ENCODE measurements around the gene PSMB1.

Gene PSMB1

DNA sequence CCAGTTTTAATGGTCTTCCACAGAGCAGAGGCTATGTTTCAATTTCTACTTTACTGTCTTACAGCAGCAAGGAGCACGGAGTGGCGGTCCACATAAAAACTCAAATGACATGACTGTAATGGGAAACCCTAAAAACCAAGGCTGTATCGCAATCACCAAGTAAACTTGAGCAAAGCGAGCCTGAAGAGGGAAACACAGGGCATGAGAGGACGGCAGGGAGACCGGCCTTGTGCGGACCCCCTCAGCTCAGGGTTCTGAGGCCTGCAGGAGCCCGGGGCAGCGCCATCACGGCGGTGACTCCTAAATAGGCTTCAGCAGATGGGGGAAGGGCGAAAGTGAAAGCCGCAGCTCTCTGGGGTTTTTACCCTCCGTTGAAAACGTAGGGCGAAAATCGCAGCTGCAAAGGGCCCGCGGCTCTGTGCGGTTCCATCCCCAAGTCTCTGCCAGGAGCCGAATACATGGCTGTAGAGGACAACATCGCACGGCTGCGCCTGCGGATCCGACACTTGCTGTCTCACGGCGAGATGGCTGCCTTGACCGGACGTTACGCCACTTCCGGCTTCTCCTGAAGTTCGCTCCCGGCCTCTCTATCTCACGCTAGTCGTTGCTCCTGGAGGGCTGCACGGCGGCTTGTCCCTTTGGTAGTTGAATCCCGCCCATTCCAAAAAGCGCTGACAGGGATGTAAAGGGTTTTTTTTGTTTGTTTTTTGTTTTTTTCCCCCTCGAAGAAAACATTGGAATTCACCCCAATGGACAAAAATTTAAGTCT lies at the start of gene PSMB1:
Gene PSMB1 (minus strand): TSS at position 543 of the 769 bp plus-strand sequence. CDS start 65 bp downstream, at position 478.
- DNase-seq (ENCODE audit: low read depth in 2 of 2) = peak; percentile 69 to 74

DNA sequence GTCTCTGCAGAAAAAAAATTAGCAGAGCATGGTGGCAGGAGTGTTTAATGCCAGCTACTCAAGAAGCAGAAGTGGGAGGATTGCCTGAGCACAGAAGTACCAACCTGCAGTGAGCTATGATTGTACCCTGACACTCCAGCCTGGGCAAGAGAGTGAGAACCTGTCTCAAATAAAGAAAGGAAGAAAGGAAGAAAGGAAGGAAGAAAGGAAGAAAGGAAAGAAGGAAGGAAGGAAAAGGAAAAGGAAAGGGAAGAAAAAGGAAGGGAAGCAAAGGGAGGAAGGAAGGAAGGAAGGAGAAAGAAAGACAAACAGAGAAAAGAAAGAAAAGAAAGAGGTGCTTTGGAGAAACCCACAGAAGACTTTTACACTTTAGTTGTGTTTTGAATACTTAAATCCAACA lies 44.2 kb upstream of the PSMB1 start:
- no peak for DNase-seq (ENCODE audit: low read depth in 2 of 2)

DNA sequence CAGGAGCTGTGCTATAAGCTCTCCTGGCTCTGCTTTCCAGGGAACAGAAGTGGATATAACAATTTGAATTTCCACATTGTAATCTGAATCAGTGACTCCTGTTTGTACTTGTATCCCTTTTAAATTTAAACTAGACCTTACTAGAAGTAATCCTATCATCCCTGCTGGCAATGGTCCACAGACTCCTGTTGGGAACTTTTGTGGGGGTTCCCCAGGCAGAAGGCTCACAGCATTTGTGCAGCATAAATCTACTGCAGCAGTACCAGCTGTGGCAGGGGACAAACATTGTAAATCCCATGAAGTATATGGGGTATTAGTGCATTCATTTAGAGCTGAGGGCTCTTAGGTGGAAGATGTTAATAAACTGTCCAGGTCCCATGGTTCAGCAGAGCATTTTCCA lies 43.3 kb upstream of the PSMB1 start:
- DNase-seq (ENCODE audit: low read depth in 2 of 2) = no peak

DNA sequence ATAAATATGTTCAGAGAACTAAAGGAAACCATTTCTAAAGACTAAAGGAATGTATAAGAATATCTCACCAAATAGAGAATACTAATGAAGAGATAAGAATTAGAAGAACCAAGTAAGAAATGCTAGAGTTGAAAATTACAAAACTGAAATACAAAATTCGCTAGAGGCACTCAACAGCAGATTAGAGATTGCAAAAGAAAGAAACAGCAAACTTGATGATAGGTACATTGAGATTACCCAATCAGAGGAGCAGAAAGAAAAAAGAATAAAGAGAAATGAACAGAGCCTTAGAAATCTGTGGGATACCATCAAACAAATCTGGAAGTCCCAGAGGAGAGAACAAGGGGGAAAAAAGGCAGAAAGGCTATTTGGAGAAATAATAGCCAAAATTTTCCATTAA lies 37.6 kb upstream of the PSMB1 start:
- no peak for DNase-seq (ENCODE audit: low read depth in 2 of 2)

DNA sequence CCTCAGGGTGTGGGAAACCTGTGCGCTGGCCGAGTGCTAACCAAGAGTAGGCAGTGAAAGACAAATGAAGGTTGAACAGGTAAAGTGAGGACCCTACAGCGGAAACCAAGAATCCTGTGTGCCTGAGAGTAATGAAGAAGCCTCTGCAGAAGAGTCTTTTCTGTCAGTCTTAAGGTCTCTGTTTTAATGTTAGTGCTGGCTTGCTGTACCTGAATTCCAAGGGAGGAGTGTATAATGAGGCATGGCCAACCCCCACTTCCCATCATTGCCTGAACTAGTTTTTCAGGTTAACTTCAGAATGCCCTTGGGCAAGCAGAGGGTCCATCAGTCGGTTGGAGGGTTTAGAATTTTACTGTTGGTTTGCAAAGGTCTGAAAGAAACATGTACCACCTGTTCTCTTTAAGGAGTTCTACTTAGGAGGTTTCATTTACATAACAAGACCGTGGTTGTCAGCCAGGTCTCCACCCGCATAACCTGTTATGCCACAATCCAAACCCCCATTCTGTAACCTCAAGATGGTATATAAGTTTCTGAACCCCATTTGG lies 31.9 kb upstream of the PSMB1 start:
- DNase-seq (ENCODE audit: low read depth in 2 of 2) = no peak

DNA sequence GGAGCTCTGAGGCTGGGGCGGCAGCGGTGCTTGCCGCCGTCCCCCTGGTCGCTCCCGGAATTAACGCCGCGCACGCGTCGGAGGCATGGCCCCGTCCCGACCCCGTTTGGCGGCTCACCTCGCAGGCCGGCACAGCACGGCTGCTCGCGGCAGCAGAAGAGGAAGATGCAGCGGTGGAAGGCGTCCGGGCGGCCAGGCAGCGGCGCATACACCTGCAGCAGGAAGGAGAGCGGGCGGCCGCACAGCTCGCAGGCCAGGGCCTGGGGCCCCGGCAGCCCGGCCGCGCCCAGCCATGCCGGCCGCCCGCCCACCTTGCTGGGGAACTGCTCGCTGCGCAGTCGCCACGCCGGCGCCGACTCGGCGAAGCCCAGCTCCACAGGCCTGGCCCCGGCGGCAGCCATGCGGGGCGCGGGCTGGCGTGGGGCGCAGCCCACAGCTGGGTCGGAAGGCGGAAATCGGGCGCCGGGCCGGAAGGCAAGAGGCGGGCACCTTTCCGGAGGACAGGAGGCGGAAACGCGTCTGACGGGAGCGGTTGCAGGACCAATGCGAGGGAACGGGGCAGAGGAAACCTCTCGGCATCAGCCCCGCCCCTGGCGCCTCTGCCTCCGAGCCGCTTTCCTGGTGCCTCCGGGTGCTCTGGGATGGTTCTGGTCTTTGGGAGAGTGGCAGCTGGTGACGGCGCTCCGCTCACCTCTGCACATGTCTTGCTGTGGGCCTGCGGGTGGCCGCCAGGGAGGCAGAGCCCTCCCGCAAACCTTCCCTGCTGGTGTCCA lies 31.3 kb upstream of the PSMB1 start, which contains the start of gene PDCD2:
Gene PDCD2 (minus strand): TSS at position 457 of the 773 bp plus-strand sequence. CDS start 56 bp downstream, at position 401.
- DNase-seq (ENCODE audit: low read depth in 2 of 2) = peak; percentile 88 to 89

DNA sequence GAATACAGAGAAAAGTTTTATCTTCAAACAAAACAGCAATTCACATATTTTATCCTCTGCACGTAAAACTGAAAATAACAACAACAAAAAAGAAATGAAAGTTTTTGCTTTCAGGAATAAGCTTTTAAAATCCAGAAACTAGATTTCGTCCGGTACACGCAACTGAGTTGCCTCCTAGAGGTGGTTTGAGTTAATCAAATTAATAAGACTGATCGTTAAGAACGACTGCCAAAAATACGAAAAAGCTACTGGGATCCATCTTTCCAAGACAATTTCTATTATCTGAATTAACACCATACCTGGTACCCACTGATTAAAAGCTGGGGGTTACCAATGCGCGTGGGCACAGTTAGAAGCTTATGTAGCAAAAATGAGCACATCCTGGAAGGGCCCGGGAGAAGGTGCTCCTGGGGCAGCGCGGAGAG lies 30.7 kb upstream of the PSMB1 start:
- DNase-seq (ENCODE audit: low read depth in 2 of 2) = no peak

DNA sequence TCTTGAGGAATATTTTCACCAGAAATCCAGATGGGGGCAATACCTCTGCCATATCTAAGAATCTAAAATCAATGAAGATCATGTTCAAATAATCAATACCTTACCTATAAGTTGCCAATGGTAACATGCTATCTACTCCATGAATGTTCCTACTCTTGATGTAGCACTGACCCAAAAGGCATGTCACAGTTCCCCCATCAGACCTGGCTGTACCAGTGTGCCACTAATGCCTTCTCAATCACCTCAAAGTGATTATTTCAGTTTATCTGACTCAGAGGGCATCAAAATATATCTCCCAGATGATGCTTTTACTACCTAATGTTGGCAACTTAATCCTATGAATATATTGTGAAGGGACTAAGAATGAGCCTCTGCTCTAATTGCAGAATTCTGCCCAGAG lies 25.8 kb upstream of the PSMB1 start:
- no peak for DNase-seq (ENCODE audit: low read depth in 2 of 2)

DNA sequence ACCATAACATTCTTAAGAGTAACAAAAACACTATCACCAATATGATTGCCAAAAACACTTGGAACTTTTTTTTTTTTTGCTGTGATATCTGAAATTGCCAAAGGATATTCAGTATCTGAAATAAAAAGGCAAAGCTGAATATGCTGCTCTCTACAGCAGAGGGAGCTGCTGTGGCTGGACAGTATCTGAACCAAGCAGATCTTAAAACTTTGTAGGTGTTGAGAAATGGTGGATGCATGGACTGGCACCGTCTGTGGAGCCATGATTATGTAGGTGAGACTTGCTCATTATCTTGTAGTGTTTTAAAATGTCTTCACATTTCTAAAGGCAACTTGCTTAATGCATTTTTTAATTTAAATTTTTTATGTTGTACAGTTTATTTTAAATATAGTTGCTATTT lies 22.1 kb upstream of the PSMB1 start:
- no peak for DNase-seq (ENCODE audit: low read depth in 2 of 2)

DNA sequence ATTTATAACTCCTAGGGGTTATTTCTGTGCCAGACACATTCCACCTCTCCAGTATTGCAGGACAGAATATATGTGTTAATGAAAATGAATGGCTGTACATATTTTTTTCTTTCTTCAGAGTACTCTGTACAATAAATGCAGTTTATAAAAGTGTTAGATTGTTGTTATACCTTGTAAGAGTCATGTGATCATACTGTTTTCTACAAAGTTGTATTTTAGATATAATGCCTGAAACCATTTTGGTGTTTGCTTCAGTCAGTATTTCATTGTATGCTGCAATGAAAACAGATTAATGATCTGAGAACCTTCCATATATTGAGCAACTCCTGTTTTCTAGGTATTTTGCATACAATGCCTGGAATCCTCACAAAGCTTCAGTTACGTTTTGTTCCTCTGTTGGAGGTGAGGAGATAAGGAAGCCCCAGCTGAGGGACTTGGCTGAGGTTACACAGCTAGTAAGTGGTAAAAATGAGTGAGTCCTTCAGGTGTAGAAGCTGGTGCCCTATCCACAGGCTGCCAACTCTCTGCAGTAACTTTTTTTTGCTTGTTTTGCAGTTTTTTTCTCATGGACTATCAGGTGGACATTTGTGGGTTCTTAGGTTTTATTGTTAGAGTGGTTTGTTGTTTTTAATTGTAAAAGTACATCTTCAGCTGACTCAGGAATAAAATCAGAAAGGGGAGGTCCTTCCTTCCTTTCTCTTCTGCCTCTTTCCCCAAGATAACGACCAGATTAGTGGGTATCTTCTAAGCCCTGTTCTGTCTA lies 19.8 kb upstream of the PSMB1 start:
- no peak for DNase-seq (ENCODE audit: low read depth in 2 of 2)

DNA sequence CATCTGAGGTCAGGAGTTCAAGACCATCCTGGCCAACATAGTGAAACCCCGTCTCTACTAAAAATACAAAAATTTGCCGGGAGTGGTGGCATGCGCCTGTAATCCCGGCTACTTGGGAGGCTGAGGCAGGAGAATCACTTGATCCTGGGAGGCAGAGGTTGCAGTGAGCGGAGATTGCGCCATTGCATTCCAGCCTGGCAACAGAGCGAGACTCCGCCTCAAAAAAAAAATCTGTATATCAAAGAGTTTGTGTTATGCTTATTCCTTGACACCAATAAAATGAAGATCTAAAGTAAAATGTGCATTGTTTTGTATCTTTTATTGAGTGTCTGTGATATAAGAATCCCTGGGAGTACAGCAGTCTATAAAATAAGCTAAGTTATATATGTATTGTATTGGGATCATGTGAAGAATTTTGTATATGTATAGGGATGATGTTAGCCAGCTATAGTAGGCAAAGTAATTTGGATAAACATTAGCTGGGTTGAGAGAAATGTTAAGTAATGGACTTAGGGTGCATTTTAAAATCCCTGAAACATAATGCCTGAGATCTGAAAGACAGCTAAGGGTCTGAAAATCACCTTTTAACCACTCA lies 11.9 kb upstream of the PSMB1 start:
- no peak for DNase-seq (ENCODE audit: low read depth in 2 of 2)

DNA sequence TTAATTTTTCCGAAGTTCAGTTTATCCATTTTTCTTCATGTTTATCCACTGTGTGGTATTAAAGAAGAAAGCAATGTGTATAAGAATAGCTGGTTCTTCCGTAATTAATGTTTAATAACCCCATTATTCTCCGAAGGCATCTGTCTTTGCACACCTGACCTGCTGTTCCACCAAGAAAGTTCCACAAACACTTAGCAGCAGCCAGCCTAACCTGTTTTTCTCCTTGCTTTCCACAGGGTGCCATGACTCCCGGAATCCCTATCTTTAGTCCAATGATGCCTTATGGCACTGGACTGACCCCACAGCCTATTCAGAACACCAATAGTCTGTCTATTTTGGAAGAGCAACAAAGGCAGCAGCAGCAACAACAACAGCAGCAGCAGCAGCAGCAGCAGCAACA lies 8.4 kb upstream of the PSMB1 start:
- DNase-seq (ENCODE audit: low read depth in 2 of 2) = no peak

DNA sequence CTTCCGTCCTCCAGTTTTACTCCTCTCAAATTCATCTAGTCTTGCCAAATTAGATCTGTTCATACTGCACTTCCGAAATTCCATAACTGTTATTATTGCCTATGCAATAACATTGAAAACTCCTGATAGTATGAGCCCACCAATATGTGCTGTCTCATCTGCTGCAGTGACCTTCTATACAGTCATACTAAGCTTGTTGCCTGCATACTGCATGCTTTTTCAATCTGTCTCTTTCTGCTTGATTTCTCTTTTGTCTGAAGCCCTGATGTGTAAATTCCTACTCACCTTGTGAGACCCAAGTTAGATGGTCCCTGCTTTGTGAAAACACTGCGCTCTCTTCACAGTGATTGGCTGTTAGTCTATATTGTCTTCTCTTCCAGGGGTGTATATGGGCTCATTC lies 2.2 kb upstream of the PSMB1 start:
- no peak for DNase-seq (ENCODE audit: low read depth in 2 of 2)

DNA sequence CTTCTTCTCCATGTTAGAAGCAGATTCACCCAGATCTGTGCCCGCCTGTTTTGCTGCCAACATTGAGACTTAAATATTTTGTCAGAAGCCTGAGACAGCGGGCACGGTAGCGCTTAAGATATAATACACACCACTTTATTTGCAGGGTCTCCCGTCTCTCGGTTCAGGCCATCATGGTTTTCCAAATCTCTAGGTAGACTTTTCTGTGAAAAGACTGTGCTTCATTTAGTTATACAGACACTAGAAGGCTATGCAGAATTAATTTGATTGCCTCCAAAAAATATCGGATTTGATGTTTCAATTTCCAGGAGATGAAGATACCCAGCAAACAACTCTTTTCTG lies 1.7 kb upstream of the PSMB1 start:
- no peak for DNase-seq (ENCODE audit: low read depth in 2 of 2)

DNA sequence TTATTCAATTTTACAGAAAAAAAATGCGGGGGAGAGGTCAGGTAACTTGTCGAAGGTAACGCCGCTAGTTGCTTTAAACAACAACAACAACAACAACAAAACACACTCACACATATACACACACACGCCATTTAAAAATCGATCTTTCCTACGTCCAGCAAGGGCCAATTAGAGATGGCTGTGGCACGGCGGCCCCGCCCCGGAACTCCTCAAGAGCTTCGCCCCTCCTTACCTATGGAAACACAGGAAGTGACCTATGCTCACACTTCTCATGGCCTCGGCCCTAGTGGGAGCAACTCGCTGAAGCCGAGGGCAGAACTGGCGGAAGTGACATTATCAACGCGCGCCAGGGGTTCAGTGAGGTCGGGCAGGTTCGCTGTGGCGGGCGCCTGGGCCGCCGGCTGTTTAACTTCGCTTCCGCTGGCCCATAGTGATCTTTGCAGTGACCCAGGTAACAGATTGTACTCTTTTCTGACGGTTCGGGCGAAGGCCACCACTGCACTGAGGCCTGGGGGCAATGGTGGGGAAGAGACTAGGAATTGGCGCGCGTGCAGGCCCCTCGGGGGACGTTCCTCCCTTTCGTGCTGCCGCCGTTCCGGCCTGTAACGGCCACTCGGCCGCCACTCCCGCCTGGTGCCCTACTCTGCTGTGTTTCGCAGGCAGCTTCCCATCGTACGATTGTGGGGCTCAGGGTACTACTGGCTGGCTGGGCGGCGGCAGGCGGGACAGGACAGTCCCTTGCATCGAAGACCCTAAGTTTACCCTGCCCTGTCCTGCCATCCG lies 1.1 kb upstream of the PSMB1 start, which contains the start of gene TBP:
Gene TBP (plus strand): TSS at position 357 of the 783 bp plus-strand sequence. CDS start 2,661 bp downstream, outside the sequence.
- peak; percentile 94 for DNase-seq (ENCODE audit: low read depth in 2 of 2)

DNA sequence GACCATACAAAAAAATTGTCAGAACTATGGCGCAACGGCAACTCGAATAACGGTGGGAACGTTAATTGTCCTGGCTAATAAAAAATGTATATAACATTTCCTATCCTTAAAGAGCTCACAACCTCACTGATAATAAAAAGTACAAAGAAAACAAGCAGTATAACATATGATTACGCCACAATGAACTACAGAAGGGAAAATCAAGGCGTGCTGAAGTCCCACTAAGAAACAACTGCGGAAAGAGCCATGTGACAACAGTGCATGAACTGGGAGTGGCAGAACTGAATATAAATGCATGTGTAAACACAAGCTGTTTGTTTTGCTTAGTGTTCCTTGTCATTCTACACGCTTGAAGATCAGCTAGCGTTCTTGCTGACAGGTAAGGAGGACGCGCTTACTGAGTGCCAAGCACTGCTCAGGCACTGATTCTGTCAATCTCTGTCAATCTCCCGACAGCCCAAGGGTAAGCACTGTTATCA lies 466 bp upstream of the PSMB1 start:
- DNase-seq (ENCODE audit: low read depth in 2 of 2) = no peak

DNA sequence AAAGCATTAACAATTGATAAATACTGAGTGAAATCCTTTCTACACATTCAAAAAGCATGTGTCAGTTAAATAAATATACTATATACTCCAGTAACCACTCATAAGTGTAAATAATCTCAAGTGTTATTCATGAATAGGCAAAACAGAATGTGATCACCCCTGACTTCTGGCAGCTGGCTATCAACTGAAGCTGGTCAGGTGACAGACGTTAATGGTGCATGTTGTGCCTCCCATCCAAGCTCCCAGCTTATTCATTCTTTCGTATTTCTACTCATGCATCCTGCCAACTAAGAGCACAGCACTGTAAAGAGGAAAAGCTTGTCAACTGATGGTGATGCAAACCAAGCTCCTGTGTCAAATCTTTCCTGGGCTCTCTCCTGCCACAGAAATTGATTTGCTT lies 7.7 kb downstream of the PSMB1 start:
- no peak for DNase-seq (ENCODE audit: low read depth in 2 of 2)

DNA sequence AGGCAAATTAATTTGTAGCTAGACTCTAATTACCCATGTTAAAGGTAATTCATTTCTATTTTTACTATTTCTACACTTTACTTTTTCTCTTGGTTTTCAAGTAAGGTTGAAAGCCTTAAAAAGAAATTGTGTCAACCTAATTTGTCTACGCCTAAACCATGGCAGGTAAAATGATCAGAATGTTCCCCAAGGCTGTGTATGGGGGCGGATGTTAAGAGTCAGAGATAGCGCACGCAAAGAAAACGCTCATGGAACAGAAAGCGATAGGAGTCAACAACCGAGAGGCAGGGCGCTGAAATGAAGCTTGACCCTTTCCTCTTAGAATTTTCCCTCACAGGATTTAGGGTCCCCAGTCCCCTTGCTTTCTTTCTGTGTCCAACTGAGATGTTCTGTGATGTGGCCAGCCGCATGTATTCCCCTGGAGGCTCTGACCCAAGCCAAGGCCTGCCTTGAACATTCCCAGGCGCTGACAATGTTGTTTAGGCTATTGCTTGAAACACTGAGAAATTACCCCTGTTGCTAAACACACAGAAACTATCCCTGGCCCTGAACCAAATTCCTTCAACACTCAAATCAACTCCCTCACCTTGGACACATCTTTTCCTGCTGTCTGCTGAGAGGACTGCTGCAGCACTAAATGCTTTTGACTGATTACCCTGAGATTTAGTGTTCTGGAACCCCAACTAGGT lies 10.9 kb downstream of the PSMB1 start:
- no peak for DNase-seq (ENCODE audit: low read depth in 2 of 2)

DNA sequence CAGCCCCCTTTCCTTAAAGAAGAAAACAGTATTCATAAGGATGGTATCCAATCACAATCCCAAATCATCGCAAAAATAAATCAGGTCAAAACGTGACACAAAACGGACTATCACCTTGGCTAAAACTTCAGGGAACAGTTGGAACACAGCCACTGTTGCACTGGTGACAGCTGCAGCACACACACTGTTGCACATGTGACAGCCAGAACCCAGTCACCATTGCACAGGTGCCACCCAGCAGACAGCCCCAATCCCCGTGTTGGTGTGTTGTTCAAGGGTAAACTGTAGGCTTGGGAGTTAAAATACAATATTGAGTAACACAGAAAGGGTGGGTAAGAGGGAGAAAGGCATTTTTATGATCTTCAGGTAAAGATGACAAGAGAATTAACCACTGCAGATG lies 15.8 kb downstream of the PSMB1 start:
- no peak for DNase-seq (ENCODE audit: low read depth in 2 of 2)

DNA sequence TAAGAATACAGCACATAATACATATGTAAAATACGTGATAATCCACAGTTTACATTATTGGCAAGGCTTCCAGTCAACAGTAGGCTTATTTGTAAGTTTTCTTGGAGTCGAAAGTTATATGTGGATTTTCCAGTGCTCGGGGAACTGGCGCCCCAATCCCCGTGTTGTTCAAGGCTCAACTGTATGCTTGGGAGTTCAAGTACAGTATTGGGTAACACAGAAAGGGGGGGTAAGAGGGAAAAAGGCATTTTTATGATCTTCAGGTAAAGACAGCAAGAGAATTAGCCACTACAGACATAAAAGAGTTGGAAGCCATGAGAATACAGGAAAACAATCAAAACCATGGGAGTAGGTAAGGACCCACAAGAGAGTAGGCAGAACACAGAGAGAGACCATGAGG lies 16.4 kb downstream of the PSMB1 start:
- DNase-seq (ENCODE audit: low read depth in 2 of 2) = no peak
